Central memory CD8-positive, alpha-beta T cell (primary cell): Measurements from ENCODE around the gene P2RY2.

Experiments
- ATAC-seq: fragments of 150-1000 bp; cut with Tn5 transposase; replicated peaks from 2 replicates; pipeline ENCODE4 v1.10.0; 2022; ENCODE audit warnings: mild to moderate bottlenecking, moderate FRiP score, moderate number of reproducible peaks; ENCODE audit not compliant: poor library complexity, severe bottlenecking; ENCODE audit errors: extremely low read depth
- DNase-seq, 2 donors: peaks; one replicate each; pipeline ENCODE4 v3.0.0; 2021; ENCODE audit warnings: low spot score in 2 of 2
- H3K27ac Mint-ChIP-seq: one replicate; pipeline ENCODE4 v1.8.0; 2022; ENCODE audit warnings: low read depth, mild to moderate bottlenecking, moderate library complexity, mixed read lengths
- H3K27me3 Mint-ChIP-seq: one replicate; pipeline ENCODE4 v1.8.0; 2022; ENCODE audit warnings: mixed read lengths
- H3K36me3 Mint-ChIP-seq: one replicate; pipeline ENCODE4 v1.8.0; 2022; ENCODE audit warnings: mild to moderate bottlenecking, moderate library complexity, mixed read lengths; ENCODE audit not compliant: insufficient read depth
- H3K4me1 Mint-ChIP-seq: one replicate; pipeline ENCODE4 v1.8.0; 2022; ENCODE audit warnings: mixed read lengths
- H3K4me3 Mint-ChIP-seq: one replicate; pipeline ENCODE4 v1.8.0; 2022; ENCODE audit warnings: mild to moderate bottlenecking, moderate library complexity, mixed read lengths
- H3K9me3 Mint-ChIP-seq: one replicate; pipeline ENCODE4 v1.8.0; 2022; ENCODE audit warnings: mixed read lengths

Gene P2RY2

DNA sequence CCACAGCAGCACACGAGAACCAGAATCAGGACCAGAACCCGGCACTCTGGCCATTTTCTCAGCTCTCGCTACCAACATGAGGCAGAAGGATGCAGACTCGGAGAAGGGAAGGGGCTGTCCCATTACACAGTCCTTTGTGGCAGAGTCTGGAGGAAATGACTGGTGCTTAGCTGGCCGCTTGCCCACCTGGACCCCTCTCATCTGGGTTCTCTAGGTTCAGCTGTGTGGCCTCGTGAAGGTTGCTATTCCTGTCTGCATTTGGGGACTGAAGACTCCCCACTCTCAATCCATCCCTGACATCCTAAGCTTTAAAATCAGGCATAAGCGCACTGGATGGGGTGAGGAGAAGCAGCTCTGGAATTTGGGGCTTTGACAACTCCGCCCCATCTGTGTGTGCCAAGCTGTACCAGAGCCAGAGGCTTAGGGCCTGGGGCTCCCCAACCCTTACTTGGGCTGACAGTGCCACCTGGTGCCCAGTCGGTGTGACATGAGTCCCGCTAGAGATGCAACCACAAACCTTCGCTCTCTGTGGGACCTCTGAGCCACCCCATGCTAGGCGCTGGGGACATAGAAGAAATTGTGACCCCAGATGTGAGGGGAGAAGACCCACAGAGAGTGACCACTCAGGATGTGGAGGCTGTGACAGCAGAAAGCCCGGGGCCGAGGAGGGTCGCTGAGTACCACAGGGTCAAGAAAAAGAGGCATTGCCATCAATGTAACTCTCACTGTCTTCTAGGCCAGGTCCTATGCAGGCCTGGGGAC is 40.1 kb upstream of the P2RY2 start:
- ATAC-seq, result peak; percentile 97
- H3K4me1 Mint-ChIP-seq, result peaks cover 11% of the 10 kb centered on the region
- no peaks in the 10 kb centered on the region for H3K9me3 Mint-ChIP-seq
- H3K27me3 Mint-ChIP-seq, result peaks cover 4% of the 10 kb centered on the region
- no peaks in the 10 kb centered on the region for H3K36me3 Mint-ChIP-seq
- H3K27ac Mint-ChIP-seq, result no peak overlapping the region
- H3K4me3 Mint-ChIP-seq, result no peak overlapping the region
- peak; percentile 60 to 67 for DNase-seq

DNA sequence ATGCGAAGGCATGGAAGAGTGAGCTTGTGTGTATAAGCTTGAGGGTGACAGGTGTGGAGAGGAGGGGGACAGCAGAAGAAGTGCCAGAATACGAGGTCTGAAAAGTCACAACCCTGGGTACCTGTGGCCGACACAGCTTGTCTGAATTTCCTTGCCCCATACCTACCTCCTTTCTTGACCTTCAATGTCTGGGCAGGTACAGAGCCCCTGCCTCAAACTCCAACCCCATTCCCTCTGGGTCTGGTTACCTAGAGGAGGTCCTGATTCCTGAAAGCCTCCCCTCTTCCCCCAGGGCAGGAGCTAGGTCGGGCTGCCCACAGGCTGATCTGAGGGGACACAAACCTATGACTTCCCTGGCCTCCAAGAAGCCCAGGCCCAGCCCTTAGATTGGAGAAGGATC is 39.4 kb upstream of the P2RY2 start:
- peaks cover 11% of the 10 kb centered on the region for H3K4me1 Mint-ChIP-seq
- no peaks in the 10 kb centered on the region for H3K9me3 Mint-ChIP-seq
- H3K27ac Mint-ChIP-seq, result no peak overlapping the region
- peaks cover 10% of the 10 kb centered on the region for H3K27me3 Mint-ChIP-seq
- no peak overlapping the region for H3K4me3 Mint-ChIP-seq
- ATAC-seq (no peak), DNase-seq (no peak)
- no peaks in the 10 kb centered on the region for H3K36me3 Mint-ChIP-seq

GRCh38 chr11:73182824-73183321 is 35.2 kb upstream of the P2RY2 start:
- no peak for DNase-seq
- Mint-ChIP-seq H3K27me3 (peaks cover 10% of the 10 kb centered on the region), H3K27ac (no peak overlapping the region), H3K9me3 (no peaks in the 10 kb centered on the region), H3K4me3 (no peak overlapping the region), H3K4me1 (peaks cover 5% of the 10 kb centered on the region), H3K36me3 (peaks cover 3% of the 10 kb centered on the region)
- ATAC-seq, result no peak

DNA sequence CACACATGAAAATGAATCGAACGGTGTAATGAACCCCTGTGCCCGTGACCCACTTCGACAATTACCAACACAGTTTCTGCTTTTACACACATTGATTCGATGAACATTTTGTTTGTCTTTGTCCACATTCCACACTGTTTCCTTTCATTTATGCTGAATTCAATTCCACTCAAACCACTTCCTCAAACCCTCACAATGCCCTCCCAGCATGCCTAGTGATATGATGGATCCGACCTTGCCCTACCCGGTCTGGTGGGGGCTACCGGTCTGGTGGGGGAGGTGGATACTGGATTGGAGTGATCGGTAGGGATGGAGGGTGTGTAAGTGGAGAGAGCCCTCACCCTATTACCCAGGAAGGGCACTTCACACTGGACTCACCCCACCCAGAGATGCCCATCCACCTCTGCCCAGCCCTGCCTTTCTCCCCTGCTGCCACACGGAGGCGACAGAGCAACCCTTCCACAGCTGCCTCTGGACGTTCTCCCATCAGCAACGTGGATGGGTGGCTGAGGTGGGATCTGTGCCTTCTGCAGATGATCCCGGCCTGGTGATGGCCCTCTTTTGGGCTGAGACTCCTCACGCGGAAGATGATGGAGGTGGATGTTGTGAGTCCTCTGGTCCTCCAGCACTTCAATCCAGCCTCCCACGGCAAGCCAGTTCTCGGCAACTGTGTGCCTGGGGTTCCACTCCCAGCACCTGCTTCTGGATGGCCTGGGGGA is 33.0 kb upstream of the P2RY2 start:
- Mint-ChIP-seq H3K27me3 (peaks cover 10% of the 10 kb centered on the region), H3K27ac (no peak overlapping the region), H3K4me1 (no peaks in the 10 kb centered on the region), H3K9me3 (no peaks in the 10 kb centered on the region), H3K36me3 (peaks cover 3% of the 10 kb centered on the region), H3K4me3 (no peak overlapping the region)
- ATAC-seq (peak; percentile 56), DNase-seq (peak in 1 of 2 donors; percentile 37)

DNA sequence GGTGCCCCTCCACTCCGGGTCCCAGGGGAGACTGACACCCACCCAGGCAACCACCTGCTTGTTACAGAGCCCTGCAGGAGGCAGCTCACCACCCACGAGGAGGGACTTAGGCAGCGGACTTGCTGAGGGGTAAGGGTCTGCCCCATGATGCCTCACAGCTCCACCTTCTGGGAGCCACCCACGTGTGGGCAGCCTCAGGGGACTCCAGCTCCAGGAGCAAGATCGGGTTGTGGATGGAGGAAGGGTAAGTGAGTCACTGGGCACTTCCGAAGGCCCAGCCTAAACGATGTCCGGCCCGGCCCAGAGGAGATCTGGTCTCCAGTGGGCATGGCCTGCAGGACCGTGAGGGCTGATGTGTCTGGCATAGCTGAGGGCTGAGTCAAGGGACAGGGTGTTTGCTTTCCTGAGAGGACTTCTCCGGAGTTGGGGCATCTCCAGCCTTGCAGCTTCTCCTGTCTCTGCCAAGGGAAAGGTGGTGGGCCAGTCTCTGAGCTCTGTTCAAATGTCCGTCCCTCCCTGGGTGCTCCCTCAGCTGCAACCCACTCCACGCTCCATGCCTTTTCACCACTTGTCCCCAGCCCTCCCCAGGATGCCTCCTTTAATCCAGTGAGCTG is 32.3 kb upstream of the P2RY2 start:
- ATAC-seq (no peak), DNase-seq (no peak)
- H3K27ac Mint-ChIP-seq, result no peak overlapping the region
- H3K4me3 Mint-ChIP-seq, result no peak overlapping the region
- peaks cover 3% of the 10 kb centered on the region for H3K36me3 Mint-ChIP-seq
- H3K9me3 Mint-ChIP-seq, result no peaks in the 10 kb centered on the region
- no peaks in the 10 kb centered on the region for H3K4me1 Mint-ChIP-seq
- H3K27me3 Mint-ChIP-seq, result peaks cover 10% of the 10 kb centered on the region

DNA sequence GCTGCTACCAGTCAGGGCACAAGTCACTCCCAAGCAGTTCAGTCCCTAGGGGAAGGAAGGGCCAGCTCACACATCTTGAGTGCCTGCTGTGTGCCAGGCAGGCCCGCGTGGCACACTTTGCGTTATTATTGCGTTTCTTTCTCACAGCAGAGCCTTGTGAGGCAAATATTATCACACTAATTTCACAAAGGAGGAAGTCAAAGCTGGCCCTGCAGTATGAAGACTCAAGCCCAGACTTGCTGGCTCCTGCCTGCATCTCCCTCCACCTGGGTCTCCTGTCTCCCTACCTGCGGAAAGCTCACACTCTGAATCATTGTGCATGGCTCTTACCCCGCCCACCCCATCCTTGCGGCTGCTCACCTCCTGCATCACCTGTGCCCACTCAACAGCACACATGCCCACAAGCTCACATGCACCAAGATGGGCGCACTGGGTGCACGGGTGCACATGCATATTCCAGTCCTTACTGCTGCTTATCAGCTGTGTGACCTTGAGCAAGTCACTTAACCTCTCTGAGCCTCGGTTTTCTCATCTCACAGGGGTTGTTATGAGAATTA is 31.7 kb upstream of the P2RY2 start:
- Mint-ChIP-seq H3K4me1 (no peaks in the 10 kb centered on the region), H3K36me3 (peaks cover 3% of the 10 kb centered on the region), H3K27ac (no peak overlapping the region), H3K9me3 (no peaks in the 10 kb centered on the region), H3K27me3 (peaks cover 10% of the 10 kb centered on the region), H3K4me3 (no peak overlapping the region)
- no peak for DNase-seq
- ATAC-seq, result no peak

GRCh38 chr11:73186886-73187285 is 31.2 kb upstream of the P2RY2 start:
- H3K36me3 Mint-ChIP-seq, result peaks cover 3% of the 10 kb centered on the region
- H3K4me1 Mint-ChIP-seq, result no peaks in the 10 kb centered on the region
- no peak overlapping the region for H3K4me3 Mint-ChIP-seq
- H3K27me3 Mint-ChIP-seq, result peaks cover 10% of the 10 kb centered on the region
- no peaks in the 10 kb centered on the region for H3K9me3 Mint-ChIP-seq
- DNase-seq (no peak), ATAC-seq (no peak)
- no peak overlapping the region for H3K27ac Mint-ChIP-seq

GRCh38 chr11:73187854-73188253 is 30.2 kb upstream of the P2RY2 start:
- no peaks in the 10 kb centered on the region for H3K4me1 Mint-ChIP-seq
- ATAC-seq (no peak), DNase-seq (no peak)
- H3K4me3 Mint-ChIP-seq, result no peak overlapping the region
- no peak overlapping the region for H3K27ac Mint-ChIP-seq
- H3K9me3 Mint-ChIP-seq, result no peaks in the 10 kb centered on the region
- H3K36me3 Mint-ChIP-seq, result peaks cover 3% of the 10 kb centered on the region
- H3K27me3 Mint-ChIP-seq, result peaks cover 7% of the 10 kb centered on the region

GRCh38 chr11:73188301-73188700 is 29.8 kb upstream of the P2RY2 start:
- Mint-ChIP-seq H3K4me3 (no peak overlapping the region), H3K4me1 (no peaks in the 10 kb centered on the region), H3K9me3 (no peaks in the 10 kb centered on the region), H3K27me3 (peaks cover 3% of the 10 kb centered on the region), H3K27ac (no peak overlapping the region), H3K36me3 (peaks cover 3% of the 10 kb centered on the region)
- ATAC-seq, result no peak
- no peak for DNase-seq

DNA sequence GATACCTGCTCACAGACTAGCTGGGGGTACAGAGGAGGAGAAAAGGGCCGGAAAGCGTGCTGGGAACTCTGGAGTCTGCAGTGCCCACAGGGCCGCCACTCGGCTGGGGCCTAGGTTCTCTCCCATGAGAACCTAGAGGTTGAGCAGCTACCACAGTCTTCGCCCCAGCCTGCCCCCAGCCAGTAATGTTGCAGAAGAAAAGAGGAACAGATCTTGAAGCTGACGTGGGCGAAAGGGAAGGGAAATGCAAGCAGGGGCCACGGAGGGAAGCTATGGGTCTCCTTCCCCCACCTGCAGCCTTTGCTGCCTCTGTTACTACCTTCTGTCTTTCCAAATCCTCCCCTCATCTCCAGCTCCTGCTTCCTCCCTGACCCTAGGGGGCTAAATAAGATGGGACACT is 28.8 kb upstream of the P2RY2 start:
- Mint-ChIP-seq H3K4me1 (no peaks in the 10 kb centered on the region), H3K27ac (no peak overlapping the region), H3K27me3 (no peaks in the 10 kb centered on the region), H3K36me3 (peaks cover 3% of the 10 kb centered on the region), H3K9me3 (no peaks in the 10 kb centered on the region), H3K4me3 (no peak overlapping the region)
- ATAC-seq (peak; percentile 63), DNase-seq (no peak)

DNA sequence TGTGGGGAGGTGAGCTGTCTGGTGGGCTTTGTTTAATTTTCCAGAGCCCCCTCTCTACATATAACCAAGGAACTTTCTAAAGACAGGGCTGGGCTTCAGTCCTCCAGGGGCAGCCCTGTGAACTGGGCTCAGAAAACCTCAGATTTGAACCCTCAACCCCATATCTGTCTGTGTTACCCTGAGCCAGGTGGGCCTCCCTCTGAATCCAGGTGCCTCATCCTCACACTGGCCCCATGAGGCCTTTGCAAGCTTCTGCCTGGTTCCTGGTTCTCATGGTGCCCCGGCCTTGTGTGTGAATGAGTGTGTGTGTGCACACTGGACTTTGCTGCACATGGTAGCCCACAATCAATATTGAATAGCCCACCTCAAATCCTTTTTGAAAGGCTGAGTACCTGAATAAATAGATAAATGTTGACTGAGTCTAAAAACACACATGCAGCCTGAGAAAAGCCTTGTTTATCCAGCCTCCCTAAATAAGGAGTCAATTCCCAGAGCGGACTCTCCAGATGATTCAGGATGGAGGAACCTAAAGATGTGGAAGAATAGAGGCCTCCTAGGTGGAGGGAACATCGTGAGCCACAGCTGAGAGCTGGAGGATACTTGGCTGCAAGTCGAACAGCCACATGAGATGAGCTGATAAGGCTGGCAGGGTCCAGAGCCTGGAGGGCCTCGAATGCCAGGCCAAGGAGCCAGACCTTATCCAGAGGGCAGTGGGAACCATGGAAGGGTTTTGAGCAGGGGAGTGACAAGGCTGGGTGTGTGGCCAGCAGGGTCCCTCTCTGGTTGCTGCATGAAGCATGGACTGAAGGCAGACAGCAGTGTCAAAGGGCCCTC is 28.1 kb upstream of the P2RY2 start:
- Mint-ChIP-seq H3K9me3 (no peaks in the 10 kb centered on the region), H3K36me3 (peaks cover 2% of the 10 kb centered on the region), H3K4me1 (no peaks in the 10 kb centered on the region), H3K4me3 (no peak overlapping the region), H3K27me3 (no peaks in the 10 kb centered on the region), H3K27ac (no peak overlapping the region)
- no peak for ATAC-seq
- no peak for DNase-seq

- H3K4me3 Mint-ChIP-seq, result no peak overlapping the region
- no peaks in the 10 kb centered on the region for H3K36me3 Mint-ChIP-seq
- H3K9me3 Mint-ChIP-seq, result no peaks in the 10 kb centered on the region
- H3K27me3 Mint-ChIP-seq, result no peaks in the 10 kb centered on the region
- no peak for DNase-seq
- no peak overlapping the region for H3K27ac Mint-ChIP-seq
- ATAC-seq, result no peak
- H3K4me1 Mint-ChIP-seq, result no peaks in the 10 kb centered on the region
Measured at GRCh38 chr11:73190557-73190885, 27.6 kb upstream of the P2RY2 start.
